Measurements from ENCODE around the gene PAX3. TPM values are rescaled to one million over a fixed set of nuclear protein-coding genes. Genes with fewer than 3 reads are reported as not detected.

Gene PAX3
- total and polyA plus RNA-seq, 9 of the 15 experiments (the other 6 are each of a cell fraction or from before 2014, with no cell fraction given) = not detected

GRCh38 chr2:222179592-222179991 is 119.2 kb downstream of the PAX3 start (continued):
- TF ChIP-seq STAT6 (CRISPR knock-in tag; IDR thresholded peaks at IDR 0.05) = no peak
- TF ChIP-seq SIX5 (IDR thresholded peaks at IDR 0.05; ENCODE audit: borderline replicate concordance in 1 of 2, insufficient read depth in 1 of 2, low read depth in 1 of 2, low read length in 2 of 2) = no peak
- no peak for TF ChIP-seq PPARD (CRISPR knock-in tag; IDR thresholded peaks at IDR 0.05)

GRCh38 chr2:222178450-222178849 is 120.3 kb downstream of the PAX3 start:
- Histone ChIP-seq H3K27me3 (ENCODE audit: control insufficient read depth in 2 of 2, insufficient read depth in 2 of 2, low read length in 2 of 2) (no peaks in the 10 kb centered on the region), H3K36me3 (ENCODE audit: control insufficient read depth, insufficient read depth, low read length) (no peaks in the 10 kb centered on the region), H4K20me1 (replicated peaks; ENCODE audit: control insufficient read depth, insufficient read depth, low read length) (no peaks in the 10 kb centered on the region), H3K9ac (ENCODE audit: insufficient read depth in 1 of 2, low read depth in 2 of 2, low read length in 2 of 2) (no peak overlapping the region), H3K4me3 (no peak overlapping the region), H2AFZ (ENCODE audit: low read depth, low read length) (no peak overlapping the region), H3K9me3 (replicated peaks; ENCODE audit: control insufficient read depth, insufficient read depth, low read depth, low read length) (no peaks in the 10 kb centered on the region), H3K27ac (ENCODE audit: extremely low read depth, low read depth, low read length) (no peak overlapping the region), H3K9me1 (ENCODE audit: control insufficient read depth, insufficient read depth, low read length) (no peaks in the 10 kb centered on the region), H3K4me2 (ENCODE audit: insufficient read depth, low read length) (no peak overlapping the region), H3K4me1 (replicated peaks in 1 of 2; ENCODE audit: control insufficient read depth in 2 of 2, insufficient read depth in 2 of 2, low read length in 2 of 2) (no peaks in the 10 kb centered on the region), H3K79me2 (ENCODE audit: control insufficient read depth, insufficient read depth, low read length) (no peaks in the 10 kb centered on the region)
- no TSS peak for BruUV-seq (replicated peaks)
- POLR2A ChIA-PET = no interaction called here
- ATAC-seq (no peak), DNase-seq (ENCODE audit: extremely low read depth in 1 of 4, low spot score in 3 of 4) (no peak), FAIRE-seq (no peak)
- in situ Hi-C loops (cut with MboI) = no loop called here
- CTCF ChIA-PET (ENCODE audit: low intra/inter-chr PET ratio) = no interaction called here
- 0% methylated on average over 4 of the region's 4 CpGs for WGBS (ENCODE audit: insufficient coverage, low coverage, missing lambda C conversion rate)
- intact Hi-C loops (cut with micrococcal nuclease) = no loop called here
- TF ChIP-seq CBX2 (IDR thresholded peaks at IDR 0.05; ENCODE audit: insufficient read depth, low read length, poor library complexity, severe bottlenecking) (no peak), ZNF408 (CRISPR knock-in tag; IDR thresholded peaks at IDR 0.05; ENCODE audit: low read depth) (no peak), CC2D1A (IDR thresholded peaks at IDR 0.05) (no peak), ZNF253 (CRISPR knock-in tag; conservative IDR thresholded peaks at IDR 0.05) (no peak), HCFC1 (IDR thresholded peaks at IDR 0.05; ENCODE audit: low read depth, low read length) (no peak), NFATC3 (IDR thresholded peaks at IDR 0.05) (no peak), GTF2A2 (tag; IDR thresholded peaks at IDR 0.05) (no peak), BCOR (IDR thresholded peaks at IDR 0.05) (no peak), CHD4 (IDR thresholded peaks at IDR 0.05; ENCODE audit: insufficient read depth, insufficient replicate concordance, low read depth, low read length, poor library complexity, severe bottlenecking) (no peak), ZZZ3 (IDR thresholded peaks at IDR 0.05) (no peak), XRCC5 (IDR thresholded peaks at IDR 0.05; ENCODE audit: low read depth, low read length) (no peak), PHF20 (IDR thresholded peaks at IDR 0.05; ENCODE audit: partially characterized antibody) (no peak), ZNF511 (CRISPR knock-in tag; IDR thresholded peaks at IDR 0.05) (no peak), BRF2 (IDR thresholded peaks at IDR 0.05; ENCODE audit: borderline replicate concordance, insufficient read depth, insufficient read length) (no peak), NFXL1 (CRISPR knock-in tag; IDR thresholded peaks at IDR 0.05) (no peak)
